ENCODE data around the gene STK10. TPM values are rescaled to one million over a fixed set of nuclear protein-coding genes. Genes with fewer than 3 reads are reported as not detected.

Gene STK10
- total RNA-seq, 2 experiments from 2014 or later: 211 to 229 TPM

DNA sequence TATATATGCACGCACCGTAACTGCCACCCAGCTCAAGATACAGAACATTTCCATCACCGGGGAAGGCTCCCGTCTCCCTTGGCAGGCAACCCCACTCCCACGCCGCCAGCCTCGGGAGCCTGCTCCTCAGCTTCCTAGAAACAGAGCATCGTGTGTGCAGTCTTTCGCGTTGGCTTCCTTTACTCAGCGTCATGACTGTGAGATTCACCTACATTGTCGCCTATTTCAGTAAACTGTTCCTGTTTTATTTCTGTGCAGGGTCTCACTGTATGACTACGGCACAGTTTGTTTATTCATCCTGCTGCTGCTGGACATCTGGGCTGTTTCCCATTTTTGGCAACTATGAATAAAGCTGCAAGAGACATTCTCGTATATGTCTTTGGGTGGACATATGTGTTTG lies 90.7 kb downstream of the STK10 start:
- peaks cover 93% of the 10 kb centered on the region for H3K36me3 ChIP-seq (ENCODE audit: insufficient read depth, low read length)
- intact Hi-C loops (cut with DNase I, micrococcal nuclease): no loop called here
- CTCF ChIA-PET: no interaction called here

DNA sequence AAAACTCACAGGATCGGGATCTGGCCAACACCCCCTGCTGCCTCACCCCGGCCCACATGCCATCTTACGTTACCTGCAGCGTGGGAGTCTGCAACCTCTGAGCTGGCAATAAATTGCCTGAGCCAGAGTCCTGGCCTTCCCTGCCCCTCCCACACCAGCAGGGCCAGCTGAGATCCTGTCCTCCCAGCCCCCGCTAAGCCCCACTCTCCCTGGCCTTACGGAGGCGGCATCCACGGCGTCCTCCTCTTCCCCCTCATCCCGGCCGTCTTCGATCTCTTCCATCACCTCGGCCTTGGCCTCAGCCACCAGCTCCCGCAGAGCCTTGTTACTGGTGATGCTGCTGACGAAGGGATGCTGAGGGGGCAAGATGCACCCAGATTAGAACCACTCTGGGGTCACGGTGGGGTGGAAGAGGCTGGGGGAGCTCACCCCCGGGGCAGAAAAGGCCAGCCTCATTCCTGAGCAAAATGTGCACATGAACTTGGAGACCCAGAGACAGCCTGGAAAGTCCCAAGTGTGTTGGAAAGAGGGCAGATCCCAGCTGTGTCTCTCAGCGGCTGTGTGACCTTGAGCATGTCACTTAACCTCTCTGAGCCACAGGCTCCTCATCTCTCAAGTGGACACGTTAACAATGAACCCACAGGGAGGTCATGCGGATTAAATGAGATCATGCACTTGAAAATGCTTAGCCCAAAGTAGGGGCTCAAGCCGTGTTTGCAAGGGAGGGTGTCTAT lies 91.7 kb downstream of the STK10 start:
- Histone ChIP-seq H3K9me3 (ENCODE audit: control insufficient read depth in 1 of 2, insufficient read depth in 1 of 2, low read length in 2 of 2) (no peaks in the 10 kb centered on the region), H3K36me3 (ENCODE audit: insufficient read depth, low read length) (peaks cover 92% of the 10 kb centered on the region), H3K27ac (ENCODE audit: low read depth in 1 of 2, low read length in 2 of 2) (no peak overlapping the region), H3K4me1 (ENCODE audit: insufficient read depth, low read length) (peaks cover 3% of the 10 kb centered on the region), H3K27me3 (ENCODE audit: control insufficient read depth in 1 of 2, insufficient read depth in 2 of 2, low read length in 2 of 2) (no peaks in the 10 kb centered on the region), H3K4me3 (ENCODE audit: low read length) (no peak overlapping the region)
- Mint-ChIP-seq H3K27ac (no peak overlapping the region), H3K27me3 (no peaks in the 10 kb centered on the region), H3K36me3 (ENCODE audit: low read depth) (peaks cover 93% of the 10 kb centered on the region), H3K9me3 (no peaks in the 10 kb centered on the region), H3K4me1 (ENCODE audit: low read depth) (peaks cover 17% of the 10 kb centered on the region), H3K4me3 (no peak overlapping the region)
- no peak for DNase-seq
- ATAC-seq (ENCODE audit: poor library complexity): no peak
- ChIA-PET CTCF (interaction anchor here (0.5 kb wide), 2 partner anchors 43 to 86 kb away, joined by 3 read pairs; no protein-coding TSS in a partner anchor), POLR2A (interaction anchor here (1.3 to 1.7 kb wide), 3 partner anchors 18 to 187 kb away, joined by 3 to 4 read pairs (median 4); partner anchors contain the start of gene UBTD2)
- intact Hi-C loops (cut with DNase I, micrococcal nuclease): no loop called here
- TF ChIP-seq CTCF (IDR thresholded peaks at IDR 0.05): no peak

More for the DNA sequence above, 90.7 kb downstream of the STK10 start:
- Histone ChIP-seq H3K4me1 (ENCODE audit: insufficient read depth, low read length) (peaks cover 4% of the 10 kb centered on the region), H3K9me3 (ENCODE audit: control insufficient read depth in 1 of 2, insufficient read depth in 1 of 2, low read length in 2 of 2) (no peaks in the 10 kb centered on the region), H3K27me3 (ENCODE audit: control insufficient read depth in 1 of 2, insufficient read depth in 2 of 2, low read length in 2 of 2) (no peaks in the 10 kb centered on the region), H3K4me3 (ENCODE audit: low read length) (no peak overlapping the region), H3K27ac (ENCODE audit: low read depth in 1 of 2, low read length in 2 of 2) (no peak overlapping the region)
- H3K9me3 Mint-ChIP-seq: no peaks in the 10 kb centered on the region
- no peak for DNase-seq
- TF ChIP-seq CTCF (IDR thresholded peaks at IDR 0.05): no peak
- no peaks in the 10 kb centered on the region for H3K27me3 Mint-ChIP-seq
- ATAC-seq (ENCODE audit: poor library complexity): no peak
- POLR2A ChIA-PET: no interaction called here
- peaks cover 17% of the 10 kb centered on the region for H3K4me1 Mint-ChIP-seq (ENCODE audit: low read depth)
- no peak overlapping the region for H3K4me3 Mint-ChIP-seq
- peaks cover 93% of the 10 kb centered on the region for H3K36me3 Mint-ChIP-seq (ENCODE audit: low read depth)
- peak overlapping the region; percentile 36 for H3K27ac Mint-ChIP-seq

- DNase-seq (no peak), ATAC-seq (ENCODE audit: poor library complexity) (no peak)
- Mint-ChIP-seq H3K4me3 (no peak overlapping the region), H3K27me3 (no peaks in the 10 kb centered on the region), H3K4me1 (ENCODE audit: low read depth) (peaks cover 17% of the 10 kb centered on the region), H3K27ac (peak overlapping the region; percentile 63), H3K9me3 (no peaks in the 10 kb centered on the region), H3K36me3 (ENCODE audit: low read depth) (peaks cover 91% of the 10 kb centered on the region)
- no peaks in the 10 kb centered on the region for H3K27me3 ChIP-seq (ENCODE audit: control insufficient read depth in 1 of 2, insufficient read depth in 2 of 2, low read length in 2 of 2)
- H3K4me1 ChIP-seq (ENCODE audit: insufficient read depth, low read length): peaks cover 3% of the 10 kb centered on the region
- ChIA-PET CTCF (interaction anchor here (0.5 to 0.7 kb wide), 2 partner anchors 8 to 44 kb away, joined by 3 to 4 read pairs; no protein-coding TSS in a partner anchor), POLR2A (interaction anchor here (1.3 to 1.7 kb wide), 3 partner anchors 19 to 187 kb away, joined by 3 to 4 read pairs (median 4); partner anchors contain the start of gene UBTD2)
- peaks cover 92% of the 10 kb centered on the region for H3K36me3 ChIP-seq (ENCODE audit: insufficient read depth, low read length)
- no peak overlapping the region for H3K27ac ChIP-seq (ENCODE audit: low read depth in 1 of 2, low read length in 2 of 2)
- intact Hi-C loops (cut with DNase I, micrococcal nuclease): no loop called here
- TF ChIP-seq CTCF (IDR thresholded peaks at IDR 0.05): no peak
- H3K4me3 ChIP-seq (ENCODE audit: low read length): no peak overlapping the region
- H3K9me3 ChIP-seq (ENCODE audit: control insufficient read depth in 1 of 2, insufficient read depth in 1 of 2, low read length in 2 of 2): no peaks in the 10 kb centered on the region
Observed at GRCh38 chr5:172095368-172096206, 92.4 kb downstream of the STK10 start.
